HCT116 (cell line): ENCODE measurements around the gene AAK1. TPM values are rescaled to one million over a fixed set of nuclear protein-coding genes. Genes with fewer than 3 reads are reported as not detected.

Experiments used
- ATAC-seq: fragments of 200-7000 bp; cut with Tn5 transposase; 2 replicates; pipeline ENCODE4 v1.9.1; 2020; ENCODE audit warnings: mild to moderate bottlenecking, moderate library complexity
- BruUV-seq: library from RNA; stranded (reverse); fragments of 400-500 nt; replicated peaks from 2 replicates; lab custom pipeline; 2021; lab: Mats Ljungman, UMichigan
- CTCF ChIA-PET: fragments of 300-600 bp; sonication (Branson Sonifier 250); formaldehyde crosslinking; loops from one replicate; lab custom pipeline; 2021; ENCODE audit warnings: antibody characterized with exemption; lab: Charles Lee
- POLR2A ChIA-PET: fragments of 300-600, 350-600 bp; sonication (Branson Sonifier 250); formaldehyde crosslinking; loops from one replicate; lab custom pipeline; 2021; ENCODE audit warnings: antibody characterized with exemption; lab: Charles Lee
- RAD21 ChIA-PET, 2 experiments: fragments of 300-600 bp; sonication (Branson Sonifier 250); formaldehyde crosslinking; loops; one replicate each; lab custom pipeline; 2023; ENCODE audit warnings: low total read pairs in 2 of 2; ENCODE audit not compliant: uncharacterized antibody in 2 of 2, unreplicated experiment in 2 of 2, low non-redundant PET in 1 of 2; lab: Charles Lee
- DNase-seq: peaks from one replicate; pipeline ENCODE4 v3.0.0-alpha.2; 2010; ENCODE audit warnings: low read depth, low spot score
- H2AFZ ChIP-seq: fragments of 200-600 bp; shearing (Covaris generic), sonication (generic); 2 replicates; pipeline ENCODE4 v1.6.1; 2017; ENCODE audit warnings: low read depth, mixed run types, mixed read lengths, antibody characterized with exemption, low read length; ENCODE audit not compliant: poor library complexity, severe bottlenecking
- H3K27ac ChIP-seq: 2 replicates; pipeline ENCODE4 v1.5.1; 2012; ENCODE audit warnings: low read depth, low read length
- H3K27me3 ChIP-seq: fragments of 200-600 bp; sonication (generic); 2 replicates; pipeline ENCODE4 v1.6.1; 2016; ENCODE audit warnings: mixed run types, low read length, mixed read lengths; ENCODE audit not compliant: insufficient read depth
- H3K36me3 ChIP-seq, 2 experiments: fragments of 200-500 bp in 1 of 2; fragments of 200-600 bp in 1 of 2; sonication (Bioruptor generic) in 1 of 2; sonication (generic) in 1 of 2; 2 replicates each; pipeline versions ENCODE4 v1.5.1 to v1.6.1; 2014 to 2016; ENCODE audit warnings: low read length in 2 of 2, inconsistent platforms in 1 of 2, mixed read lengths in 1 of 2, mixed run types in 1 of 2; ENCODE audit not compliant: insufficient read depth in 2 of 2, control insufficient read depth in 1 of 2
- H3K4me1 ChIP-seq, 2 experiments: fragments of 200-600 bp in 1 of 2; sonication (generic) in 1 of 2; 2 replicates each; pipeline versions ENCODE4 v1.5.1 to v1.6.1; 2012 to 2017; ENCODE audit warnings: low read length in 2 of 2, inconsistent platforms in 1 of 2, mild to moderate bottlenecking in 1 of 2, mixed read lengths in 1 of 2, mixed run types in 1 of 2, moderate library complexity in 1 of 2; ENCODE audit not compliant: insufficient read depth in 2 of 2, control insufficient read depth in 1 of 2
- H3K4me2 ChIP-seq: fragments of 200-600 bp; sonication (generic); 2 replicates; pipeline ENCODE4 v1.6.1; 2017; ENCODE audit warnings: mixed run types, low read length, mixed read lengths
- H3K4me3 ChIP-seq, 2 experiments: fragments of 200-600 bp in 1 of 2; sonication (generic) in 1 of 2; replicated peaks in 1 of 2; 2 replicates each; pipeline ENCODE4 v1.5.1; 2011 to 2016; ENCODE audit warnings: low read length in 2 of 2, control low read depth in 1 of 2, low read depth in 1 of 2, mild to moderate bottlenecking in 1 of 2, mixed read lengths in 1 of 2, mixed run types in 1 of 2
- H3K79me2 ChIP-seq: fragments of 200-600 bp; sonication (generic); 2 replicates; pipeline ENCODE4 v1.6.1; 2017; ENCODE audit warnings: mild to moderate bottlenecking, mixed run types, low read length, moderate library complexity, mixed read lengths; ENCODE audit not compliant: insufficient read depth
- H3K9ac ChIP-seq: fragments of 200-600 bp; sonication (generic); 2 replicates; pipeline ENCODE4 v1.6.1; 2016; ENCODE audit warnings: low read length, mixed read lengths
- H3K9me2 ChIP-seq: fragments of 200-600 bp; sonication (generic), shearing (Covaris generic); 2 replicates; pipeline ENCODE4 v1.6.1; 2017; ENCODE audit warnings: mixed run types, mild to moderate bottlenecking, moderate library complexity; ENCODE audit not compliant: insufficient read depth
- H3K9me3 ChIP-seq, 2 experiments: fragments of 200-500 bp in 1 of 2; fragments of 200-600 bp in 1 of 2; sonication (Bioruptor generic) in 1 of 2; sonication (generic) in 1 of 2; 2 replicates each; pipeline ENCODE4 v1.6.1; 2014 to 2017; ENCODE audit warnings: low read length in 2 of 2, mixed read lengths in 2 of 2, inconsistent platforms in 1 of 2, low read depth in 1 of 2, mild to moderate bottlenecking in 1 of 2, mixed run types in 1 of 2, moderate library complexity in 1 of 2; ENCODE audit not compliant: control insufficient read depth in 1 of 2, insufficient read depth in 1 of 2
- H4K20me1 ChIP-seq: fragments of 200-600 bp; sonication (generic), shearing (Covaris generic); 2 replicates; pipeline ENCODE4 v1.6.1; 2017; ENCODE audit warnings: mixed run types, mild to moderate bottlenecking, moderate library complexity; ENCODE audit not compliant: insufficient read depth
- CBX3 ChIP-seq: IDR thresholded peaks from 2 replicates; pipeline ENCODE4 v1.6.1; 2012; ENCODE audit warnings: low read depth
- CEBPB ChIP-seq: IDR thresholded peaks from 2 replicates; pipeline ENCODE4 v1.6.1; 2012; ENCODE audit warnings: low read depth
- EGR1 ChIP-seq: IDR thresholded peaks from 2 replicates; pipeline ENCODE4 v1.6.1; 2012; ENCODE audit warnings: low read depth
- ELF1 ChIP-seq: IDR thresholded peaks from 2 replicates; pipeline ENCODE4 v1.6.1; 2012; ENCODE audit warnings: low read depth, borderline replicate concordance
- EZH2 ChIP-seq: fragments of 200-600 bp; sonication (generic); IDR thresholded peaks from 2 replicates; pipeline ENCODE4 v1.6.1; 2017; ENCODE audit warnings: antibody characterized with exemption, mixed run types
- FOSL1 ChIP-seq: IDR thresholded peaks from 2 replicates; pipeline ENCODE4 v1.6.1; 2012; ENCODE audit warnings: low read depth
- POLR2A ChIP-seq: IDR thresholded peaks from 2 replicates; pipeline ENCODE4 v1.7.0; 2011; ENCODE audit warnings: borderline replicate concordance; ENCODE audit not compliant: insufficient read depth, insufficient read length; ENCODE audit errors: extremely low read depth
- POLR2AphosphoS5 ChIP-seq: IDR thresholded peaks from 2 replicates; pipeline ENCODE4 v1.6.1; 2011; ENCODE audit warnings: mild to moderate bottlenecking, low read depth, low read length, moderate library complexity
- RAD21 ChIP-seq: IDR thresholded peaks from 2 replicates; pipeline ENCODE4 v1.6.1; 2012; ENCODE audit warnings: low read depth, mild to moderate bottlenecking
- SIN3A ChIP-seq: IDR thresholded peaks from 2 replicates; pipeline ENCODE4 v1.6.1; 2012; ENCODE audit warnings: low read depth
- SRF ChIP-seq: IDR thresholded peaks from 2 replicates; pipeline ENCODE4 v1.6.1; 2012; ENCODE audit warnings: low read depth
- TCF7L2 ChIP-seq: IDR thresholded peaks from 2 replicates; pipeline ENCODE4 v1.7.0; 2011; ENCODE audit warnings: borderline replicate concordance, inconsistent platforms; ENCODE audit not compliant: insufficient read depth, insufficient read length; ENCODE audit errors: extremely low read depth
- YY1 ChIP-seq: IDR thresholded peaks from 2 replicates; pipeline ENCODE4 v1.6.1; 2011; ENCODE audit warnings: low read length, low read depth, moderate library complexity, mild to moderate bottlenecking; ENCODE audit not compliant: insufficient replicate concordance; ENCODE audit errors: extremely low read depth
- ZFX ChIP-seq: fragments of 450-650 bp; IDR thresholded peaks from 2 replicates; pipeline ENCODE4 v1.6.1; 2017
- intact Hi-C: fragments of 100-400 bp; cut with micrococcal nuclease; formaldehyde crosslinking; loops from 2 replicates; pipeline ENCODE4 v1.10.0; 2022
- total RNA-seq: library from RNA; stranded (reverse); gene quantifications from one replicate; pipeline ENCODE4 v1.2.1, GENCODE V29; 2021; ENCODE audit not compliant: unreplicated experiment
- TF ChIP-seq, protein P1 (sequence below), 3 experiments: fragments of 200-600 bp in 1 of 3; sonication (generic) in 1 of 3; IDR thresholded peaks in 2 of 3; conservative IDR thresholded peaks in 1 of 3; 2 replicates each; pipeline ENCODE4 v1.5.1; 2012 to 2017; ENCODE audit warnings: low read depth in 2 of 3, low read length in 2 of 3, antibody characterized with exemption in 1 of 3, borderline replicate concordance in 1 of 3, control low read depth in 1 of 3, mild to moderate bottlenecking in 1 of 3, mixed read lengths in 1 of 3, mixed run types in 1 of 3, moderate library complexity in 1 of 3; ENCODE audit not compliant: insufficient read depth in 1 of 3
- TF ChIP-seq, protein P2 (sequence below): IDR thresholded peaks from 2 replicates; pipeline ENCODE4 v1.6.1; 2012

The AAK1 gene
- total RNA-seq, 1 experiment from 2014 or later = 32.0 TPM

DNA sequence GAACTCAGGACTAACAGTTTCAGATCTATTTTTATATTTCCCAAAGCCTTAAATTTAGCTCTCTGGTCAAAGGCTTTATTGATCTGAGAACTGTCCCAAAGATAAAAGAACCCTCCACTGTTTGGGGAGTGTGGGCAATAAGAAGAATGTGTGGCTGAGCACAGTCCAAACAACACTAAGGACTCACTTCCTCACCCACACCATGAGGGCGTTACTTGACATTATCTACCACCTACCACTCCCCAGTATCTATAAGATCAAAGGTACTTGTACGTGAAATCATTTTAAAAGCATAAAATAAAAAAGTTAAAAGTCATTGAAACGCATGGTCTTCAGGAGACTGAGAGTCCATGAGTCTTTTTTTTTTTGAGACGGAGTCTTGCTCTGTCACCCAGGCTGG, 151.7 kb downstream of the AAK1 start:
- no peak for TF ChIP-seq POLR2A
- no peak for TF ChIP-seq ELF1
- TF ChIP-seq EGR1 = no peak
- no peak for TF ChIP-seq CBX3
- no peak for TF ChIP-seq EZH2
- TF ChIP-seq RAD21 = no peak
- TF ChIP-seq, protein P1, sequence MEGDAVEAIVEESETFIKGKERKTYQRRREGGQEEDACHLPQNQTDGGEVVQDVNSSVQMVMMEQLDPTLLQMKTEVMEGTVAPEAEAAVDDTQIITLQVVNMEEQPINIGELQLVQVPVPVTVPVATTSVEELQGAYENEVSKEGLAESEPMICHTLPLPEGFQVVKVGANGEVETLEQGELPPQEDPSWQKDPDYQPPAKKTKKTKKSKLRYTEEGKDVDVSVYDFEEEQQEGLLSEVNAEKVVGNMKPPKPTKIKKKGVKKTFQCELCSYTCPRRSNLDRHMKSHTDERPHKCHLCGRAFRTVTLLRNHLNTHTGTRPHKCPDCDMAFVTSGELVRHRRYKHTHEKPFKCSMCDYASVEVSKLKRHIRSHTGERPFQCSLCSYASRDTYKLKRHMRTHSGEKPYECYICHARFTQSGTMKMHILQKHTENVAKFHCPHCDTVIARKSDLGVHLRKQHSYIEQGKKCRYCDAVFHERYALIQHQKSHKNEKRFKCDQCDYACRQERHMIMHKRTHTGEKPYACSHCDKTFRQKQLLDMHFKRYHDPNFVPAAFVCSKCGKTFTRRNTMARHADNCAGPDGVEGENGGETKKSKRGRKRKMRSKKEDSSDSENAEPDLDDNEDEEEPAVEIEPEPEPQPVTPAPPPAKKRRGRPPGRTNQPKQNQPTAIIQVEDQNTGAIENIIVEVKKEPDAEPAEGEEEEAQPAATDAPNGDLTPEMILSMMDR (IDR thresholded peaks at IDR 0.05 in 2 of 3, conservative IDR thresholded peaks at IDR 0.05 in 1 of 3; ENCODE audit: borderline replicate concordance in 1 of 3, insufficient read depth in 1 of 3, low read depth in 2 of 3, low read length in 2 of 3) = no peak
- TF ChIP-seq, protein P2, sequence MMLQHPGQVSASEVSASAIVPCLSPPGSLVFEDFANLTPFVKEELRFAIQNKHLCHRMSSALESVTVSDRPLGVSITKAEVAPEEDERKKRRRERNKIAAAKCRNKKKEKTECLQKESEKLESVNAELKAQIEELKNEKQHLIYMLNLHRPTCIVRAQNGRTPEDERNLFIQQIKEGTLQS = no peak
- no peak for TF ChIP-seq TCF7L2
- no peak for TF ChIP-seq YY1
- TF ChIP-seq ZFX = no peak
- TF ChIP-seq FOSL1 = no peak
- no peak for TF ChIP-seq CEBPB
- TF ChIP-seq SIN3A = no peak
- TF ChIP-seq POLR2AphosphoS5 = no peak
- no peak for TF ChIP-seq SRF
- intact Hi-C loops = no loop called here
- CTCF ChIA-PET = no interaction called here
- POLR2A ChIA-PET = no interaction called here
- no TSS peak for BruUV-seq
- no peaks in the 10 kb centered on the region for H4K20me1 ChIP-seq
- no peaks in the 10 kb centered on the region for H3K4me1 ChIP-seq
- RAD21 ChIA-PET = no interaction called here
- no peak overlapping the region for H3K9ac ChIP-seq
- H3K4me2 ChIP-seq = no peak overlapping the region
- no peak overlapping the region for H3K4me3 ChIP-seq
- no peaks in the 10 kb centered on the region for H3K9me3 ChIP-seq
- no peaks in the 10 kb centered on the region for H3K79me2 ChIP-seq
- DNase-seq (no peak), ATAC-seq (no peak)
- H3K36me3 ChIP-seq = no peaks in the 10 kb centered on the region
- no peaks in the 10 kb centered on the region for H3K9me2 ChIP-seq
- H2AFZ ChIP-seq = no peak overlapping the region
- no peak overlapping the region for H3K27ac ChIP-seq
- H3K27me3 ChIP-seq = no peaks in the 10 kb centered on the region
